GM21515 (cell line): ENCODE data around the gene NBPF11.
"Not testable (repeated sequence)": the region's sequence is repeated elsewhere in the genome, so short reads cannot be mapped to it uniquely, and the experiment has no call there.

Experiments
- ATAC-seq: cut with Tn5 transposase; IDR thresholded peaks from one replicate; pipeline ENCODE4 v1.9.1; 2021; ENCODE audit not compliant: unreplicated experiment

The NBPF11 gene, protein sequence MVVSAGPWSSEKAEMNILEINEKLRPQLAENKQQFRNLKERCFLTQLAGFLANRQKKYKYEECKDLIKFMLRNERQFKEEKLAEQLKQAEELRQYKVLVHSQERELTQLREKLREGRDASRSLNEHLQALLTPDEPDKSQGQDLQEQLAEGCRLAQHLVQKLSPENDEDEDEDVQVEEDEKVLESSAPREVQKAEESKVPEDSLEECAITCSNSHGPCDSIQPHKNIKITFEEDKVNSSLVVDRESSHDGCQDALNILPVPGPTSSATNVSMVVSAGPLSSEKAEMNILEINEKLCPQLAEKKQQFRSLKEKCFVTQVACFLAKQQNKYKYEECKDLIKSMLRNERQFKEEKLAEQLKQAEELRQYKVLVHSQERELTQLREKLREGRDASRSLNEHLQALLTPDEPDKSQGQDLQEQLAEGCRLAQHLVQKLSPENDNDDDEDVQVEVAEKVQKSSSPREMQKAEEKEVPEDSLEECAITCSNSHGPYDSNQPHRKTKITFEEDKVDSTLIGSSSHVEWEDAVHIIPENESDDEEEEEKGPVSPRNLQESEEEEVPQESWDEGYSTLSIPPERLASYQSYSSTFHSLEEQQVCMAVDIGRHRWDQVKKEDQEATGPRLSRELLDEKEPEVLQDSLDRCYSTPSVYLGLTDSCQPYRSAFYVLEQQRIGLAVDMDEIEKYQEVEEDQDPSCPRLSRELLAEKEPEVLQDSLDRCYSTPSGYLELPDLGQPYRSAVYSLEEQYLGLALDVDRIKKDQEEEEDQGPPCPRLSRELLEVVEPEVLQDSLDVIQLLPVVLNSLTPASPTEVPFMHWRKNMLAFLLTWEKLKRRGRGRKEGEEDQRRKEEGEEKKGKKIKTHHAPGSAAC

DNA sequence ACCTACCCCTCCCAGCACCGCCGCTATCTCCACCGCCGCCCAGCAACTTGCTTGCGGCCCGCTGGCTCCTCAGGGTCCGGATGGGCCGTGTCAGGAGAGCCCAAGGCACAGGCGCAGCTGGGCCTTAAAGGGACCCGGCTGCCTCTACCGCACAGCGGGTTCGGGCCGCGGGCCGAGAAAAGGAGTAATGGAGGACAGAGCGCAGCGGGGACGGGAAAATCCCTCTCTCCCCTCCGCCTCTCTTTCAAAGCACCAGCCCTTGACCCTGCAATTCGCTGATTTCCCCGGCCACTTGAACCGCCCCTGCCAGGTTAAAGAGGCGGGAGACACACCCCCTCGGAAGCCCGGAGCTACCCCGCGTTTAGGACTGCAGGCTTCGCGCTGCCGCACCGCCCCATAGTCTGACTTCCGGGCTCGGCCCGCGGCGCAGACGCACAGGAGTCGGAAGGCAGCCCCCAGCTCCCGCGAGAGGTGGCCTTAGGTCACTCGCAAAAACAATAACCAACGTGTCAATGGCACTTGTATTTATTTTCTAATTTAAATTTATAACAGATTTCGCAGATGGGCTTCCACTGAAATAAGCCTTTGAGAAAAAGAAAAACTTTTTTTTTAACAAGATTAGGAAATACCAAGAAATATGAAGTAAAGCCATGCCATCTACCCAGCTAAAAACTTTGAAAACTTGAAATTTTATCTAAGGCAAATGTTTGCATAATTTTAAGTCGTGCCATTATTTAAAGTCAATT, at the start of gene NBPF11:
NBPF11 (minus strand) TSS at position 371 of the 746 bp plus-strand sequence. CDS start 25,278 bp downstream, outside the sequence.
- peak; percentile 73 for ATAC-seq

DNA sequence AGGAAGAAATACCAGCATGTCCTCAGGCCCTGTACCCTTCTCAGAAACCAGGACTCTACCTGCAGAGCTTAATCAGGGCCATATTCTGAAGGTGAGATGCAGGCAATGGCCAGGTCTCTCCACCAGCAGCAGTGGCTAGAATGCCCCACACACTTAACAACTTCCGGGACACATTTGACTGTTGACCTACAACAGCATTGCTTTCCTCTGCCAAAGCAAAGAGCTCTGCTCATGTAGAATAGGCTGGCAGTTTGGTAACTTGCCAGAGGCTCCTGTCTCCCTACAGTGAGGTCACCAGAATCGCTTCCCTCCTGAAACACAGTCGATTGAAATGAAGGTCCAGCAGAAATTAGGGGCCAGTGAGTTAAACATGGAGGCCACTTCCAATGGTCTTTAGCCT, 45.3 kb upstream of the NBPF11 start:
- ATAC-seq, result not testable (repeated sequence)

DNA sequence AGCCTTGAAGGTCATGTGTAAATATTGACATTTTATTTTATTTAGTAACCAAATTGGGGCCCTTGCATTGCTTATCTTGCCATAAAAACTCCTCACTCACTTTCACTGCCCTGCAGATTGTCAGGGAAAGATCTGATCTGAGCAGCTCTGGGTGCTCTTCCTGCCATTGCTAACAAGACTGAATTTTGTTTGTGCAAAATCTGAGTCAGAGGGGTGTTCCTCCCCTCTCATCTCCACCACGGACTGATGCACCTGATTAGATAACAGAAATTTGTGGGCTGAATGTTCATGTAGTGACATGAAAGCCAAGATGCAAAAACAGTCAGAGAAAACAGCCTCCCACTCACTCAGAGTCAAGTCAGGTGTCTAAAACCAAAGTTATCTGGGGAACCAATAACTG, 44.9 kb upstream of the NBPF11 start:
- ATAC-seq, result not testable (repeated sequence)

DNA sequence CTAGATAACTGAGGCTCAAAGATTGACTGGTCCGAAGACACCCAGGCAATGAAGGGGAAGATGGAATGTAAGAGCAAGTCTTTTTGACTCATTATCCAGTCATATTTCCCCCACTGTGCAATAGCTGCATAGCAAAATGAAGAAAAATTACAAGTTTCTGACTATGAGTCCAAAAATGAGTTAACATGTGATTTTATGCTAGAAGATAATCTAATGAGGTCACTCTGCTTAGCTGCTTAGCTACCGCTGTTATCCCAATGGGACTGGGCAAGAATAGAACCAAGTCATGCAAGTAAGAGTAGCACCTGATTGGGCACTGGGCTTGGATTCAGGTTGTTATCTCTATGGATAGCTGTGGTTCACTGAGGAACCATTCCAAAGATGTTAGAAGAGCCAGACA, 43.0 kb upstream of the NBPF11 start:
- ATAC-seq, result not testable (repeated sequence)

DNA sequence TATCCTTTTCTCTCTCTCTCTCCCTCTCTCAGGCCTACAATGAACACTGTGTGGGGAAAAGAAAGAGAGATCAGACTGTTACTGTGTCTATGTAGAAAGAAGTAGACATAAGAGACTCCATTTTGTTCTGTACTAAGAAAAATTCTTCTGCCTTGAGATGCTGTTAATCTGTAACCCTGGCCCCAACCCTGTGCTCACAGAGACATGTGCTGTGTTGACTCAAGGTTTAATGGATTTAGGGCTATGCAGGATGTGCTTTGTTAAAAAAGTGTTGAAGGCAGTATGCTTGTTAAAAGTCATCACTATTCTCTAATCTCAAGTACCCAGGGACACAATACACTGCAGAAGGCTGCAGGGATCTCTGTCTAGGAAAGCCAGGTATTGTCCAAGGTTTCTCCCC, 36.7 kb upstream of the NBPF11 start:
- ATAC-seq, result not testable (repeated sequence)

DNA sequence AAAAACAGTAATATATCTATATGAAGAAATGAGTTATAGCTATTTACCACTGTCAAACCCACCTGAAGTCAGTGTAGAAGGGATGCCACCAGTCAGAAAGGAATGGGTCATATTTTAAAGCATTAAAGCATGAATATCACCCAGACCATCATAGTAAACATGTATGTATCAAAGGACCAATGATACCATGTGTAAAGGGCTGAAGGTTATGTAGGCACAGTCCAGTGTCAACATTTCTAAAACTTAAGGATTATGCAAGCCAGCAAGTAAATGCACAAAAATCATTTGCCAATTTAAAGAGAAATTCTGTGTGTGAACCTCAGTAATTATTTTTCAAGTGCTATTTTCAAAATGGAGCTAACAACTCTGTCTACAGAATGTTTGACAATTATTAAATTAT, 26.6 kb upstream of the NBPF11 start:
- not testable (repeated sequence) for ATAC-seq

DNA sequence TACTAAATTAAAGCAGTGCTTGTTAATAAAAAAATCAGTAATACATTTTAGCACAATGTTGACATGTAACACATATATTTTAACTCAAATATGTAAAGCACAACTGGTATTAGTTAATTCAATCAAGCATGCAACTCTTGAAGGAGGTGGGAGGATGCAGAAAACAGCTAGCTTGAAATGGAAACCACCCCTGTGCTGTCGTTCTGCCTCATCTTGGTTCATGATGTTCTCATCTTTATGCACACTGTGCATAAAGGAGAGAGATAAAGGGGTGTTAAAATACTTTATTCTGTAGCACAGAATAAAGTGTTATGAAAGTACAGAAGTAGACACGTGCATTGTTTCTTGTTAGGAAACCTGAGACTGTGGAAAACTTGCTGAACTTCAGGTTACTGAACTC, 23.3 kb upstream of the NBPF11 start:
- not testable (repeated sequence) for ATAC-seq

DNA sequence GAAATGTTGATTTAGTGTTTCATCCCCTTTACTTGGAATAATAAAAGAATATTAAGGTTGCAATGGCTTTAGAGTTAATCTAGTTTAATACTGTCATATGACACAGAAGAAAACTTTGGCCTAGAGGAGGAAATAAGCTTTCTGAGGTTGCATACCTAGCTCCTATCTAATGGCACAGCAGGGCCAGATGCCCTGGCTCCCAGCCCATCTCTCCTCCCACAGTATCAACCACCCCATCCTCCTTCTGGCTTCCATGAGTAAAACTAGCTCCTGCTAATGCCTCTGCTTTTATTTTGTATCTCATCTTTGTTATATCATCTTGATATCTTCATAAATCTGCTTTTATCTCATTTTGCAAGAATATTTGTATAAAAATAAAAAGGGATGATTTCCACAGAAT, 19.9 kb upstream of the NBPF11 start:
- not testable (repeated sequence) for ATAC-seq

DNA sequence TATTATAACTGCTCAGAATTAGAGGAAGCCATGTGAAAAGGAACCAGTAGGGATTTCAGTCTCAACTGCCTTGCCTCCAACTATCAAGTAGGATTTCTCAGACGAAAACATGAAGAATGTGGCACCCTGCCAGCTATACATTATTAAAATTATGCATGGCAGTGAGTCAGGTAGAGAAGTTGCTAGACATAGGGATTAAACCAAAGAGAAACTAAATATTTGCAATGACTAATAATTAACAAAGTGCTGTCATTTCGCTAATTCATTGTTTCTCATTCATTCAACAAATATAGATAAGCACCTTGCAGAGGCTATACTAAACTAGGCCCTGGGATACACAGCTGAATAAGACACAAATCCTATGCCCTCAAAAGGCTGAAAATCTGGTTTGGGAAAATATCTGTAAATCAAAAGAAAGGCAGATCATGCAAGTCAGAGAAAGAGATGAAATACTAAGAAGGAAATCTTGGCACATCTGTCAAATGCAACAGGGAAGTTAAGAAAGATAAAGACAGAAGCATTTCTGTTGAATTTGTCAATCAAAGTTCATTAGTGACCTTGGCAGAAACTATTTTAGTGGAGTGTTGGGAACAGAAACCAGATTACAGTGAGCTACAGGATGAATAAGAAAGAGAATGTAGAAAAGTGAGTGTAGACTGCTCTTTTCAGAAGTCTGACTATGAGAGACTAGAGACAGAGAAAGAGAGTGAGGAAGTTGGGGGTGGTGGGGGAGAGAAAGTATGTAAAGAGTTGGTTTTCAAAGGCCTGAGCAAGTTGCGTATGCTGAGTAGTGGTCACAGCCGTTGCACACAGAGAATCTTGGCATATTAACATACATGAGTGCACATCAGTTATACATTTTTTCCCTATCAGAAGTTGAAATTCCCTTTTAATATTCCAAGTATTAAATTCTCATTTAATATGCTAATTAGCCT, 14.7 kb upstream of the NBPF11 start:
- no peak for ATAC-seq

DNA sequence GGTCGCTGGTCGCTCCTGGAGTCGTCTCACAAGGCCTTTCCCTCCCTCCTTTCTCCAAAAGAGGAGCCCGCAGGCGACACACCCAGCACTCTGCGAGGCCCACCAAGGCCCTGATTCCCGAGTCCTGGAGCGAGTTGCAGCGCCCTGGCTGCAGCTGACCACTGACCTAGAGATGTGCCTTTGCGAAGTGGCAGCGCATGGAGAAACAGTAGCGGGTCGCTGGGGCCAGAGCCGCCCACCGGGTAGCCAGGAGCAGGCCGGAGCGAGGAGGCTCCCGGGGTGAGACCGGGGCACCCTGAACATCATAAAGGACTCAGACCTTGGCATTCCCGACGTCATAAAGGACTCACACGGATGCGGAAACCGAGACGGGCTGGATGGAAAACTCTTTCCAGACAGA, 10.3 kb upstream of the NBPF11 start:
- no peak for ATAC-seq

DNA sequence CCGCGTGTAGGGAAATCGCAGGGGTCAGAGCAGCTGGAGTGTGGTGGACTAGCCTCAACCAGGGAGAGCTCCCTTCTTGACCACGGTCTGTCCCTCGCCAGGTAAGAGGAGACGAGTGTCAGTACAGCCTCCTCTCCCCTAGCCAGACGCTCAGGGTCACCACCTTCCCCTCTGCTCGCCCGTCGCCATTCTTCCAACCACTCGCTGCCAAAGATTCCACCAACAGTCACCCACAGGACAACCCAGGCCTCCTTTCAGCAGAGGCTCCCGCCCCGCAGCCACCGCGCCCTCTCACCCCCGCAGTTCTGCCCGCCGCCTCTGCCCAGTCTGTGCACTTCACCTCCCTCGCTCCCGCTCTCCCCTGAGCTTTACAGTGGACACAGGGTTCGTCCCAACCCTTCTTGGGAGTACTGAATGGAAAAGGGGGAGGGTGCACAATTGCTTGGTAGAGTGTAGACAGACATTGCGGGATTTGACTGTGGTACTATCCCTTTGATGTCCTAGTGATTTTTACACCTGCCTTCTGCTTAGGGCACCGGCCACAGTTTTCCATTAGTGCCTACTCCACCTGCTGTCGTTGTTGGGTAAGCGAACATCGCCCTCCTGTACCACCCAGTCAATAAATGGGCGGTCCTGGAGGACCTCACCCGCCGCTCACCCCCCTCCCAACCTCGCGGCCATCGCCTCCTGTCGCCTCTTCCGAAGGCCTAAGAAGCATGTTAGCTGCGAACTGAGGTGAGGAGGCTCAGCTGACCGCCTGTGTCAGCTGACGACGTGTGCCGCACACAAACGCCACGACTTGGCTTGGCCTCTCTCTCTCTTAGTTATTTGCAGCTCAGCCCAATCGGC, 9.2 kb upstream of the NBPF11 start:
- ATAC-seq, result no peak

DNA sequence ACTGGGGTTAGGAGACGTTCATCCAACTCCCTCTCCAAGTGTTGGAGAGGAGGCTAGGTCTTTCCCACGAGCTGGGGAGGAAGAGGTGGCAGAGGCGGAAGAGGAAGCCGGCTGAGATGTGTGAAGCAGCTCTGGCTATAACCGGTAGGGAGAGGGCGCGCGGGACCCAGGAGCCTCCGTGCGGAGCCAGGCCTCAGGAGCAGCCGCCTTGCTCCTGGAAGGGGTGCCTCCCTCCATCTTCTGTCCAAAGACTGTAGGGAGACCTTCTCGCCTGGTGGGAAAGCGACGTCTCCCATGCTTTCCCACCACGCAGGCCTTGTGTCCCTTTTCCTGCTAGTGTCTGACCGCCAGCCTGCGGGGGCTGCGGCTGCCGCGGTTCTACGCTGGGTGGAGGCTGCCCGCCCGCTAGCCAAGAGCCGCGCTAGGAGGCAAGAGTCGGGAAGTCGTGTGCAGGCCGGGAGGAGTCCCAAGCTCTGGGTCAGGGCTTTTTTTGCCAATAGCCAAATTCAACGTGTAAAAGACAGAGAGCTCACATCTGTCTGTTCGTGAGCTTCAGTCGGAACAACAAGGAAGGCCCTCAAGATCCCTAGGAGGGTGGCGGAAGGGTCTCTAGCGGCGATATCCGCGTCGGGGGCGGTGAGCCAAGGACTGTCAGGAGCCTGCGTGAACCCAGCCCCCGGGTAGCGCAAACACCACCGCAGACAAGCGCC, 8.4 kb upstream of the NBPF11 start:
- no peak for ATAC-seq

DNA sequence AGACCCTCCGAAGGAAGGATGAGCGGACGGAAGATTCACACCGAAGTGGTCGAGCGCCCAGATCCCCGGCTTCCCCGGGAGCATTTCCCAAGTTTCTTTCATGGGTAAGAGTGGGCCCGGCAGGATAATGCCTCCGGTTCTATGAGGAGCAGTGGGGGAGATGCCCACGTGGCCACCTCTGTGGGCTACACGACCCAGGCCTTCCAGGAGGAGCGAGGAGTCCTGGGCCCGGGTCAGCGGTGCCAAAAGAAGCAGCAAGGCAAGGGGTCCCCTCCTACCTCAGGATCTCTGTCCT, 7.9 kb upstream of the NBPF11 start:
- ATAC-seq, result no peak

DNA sequence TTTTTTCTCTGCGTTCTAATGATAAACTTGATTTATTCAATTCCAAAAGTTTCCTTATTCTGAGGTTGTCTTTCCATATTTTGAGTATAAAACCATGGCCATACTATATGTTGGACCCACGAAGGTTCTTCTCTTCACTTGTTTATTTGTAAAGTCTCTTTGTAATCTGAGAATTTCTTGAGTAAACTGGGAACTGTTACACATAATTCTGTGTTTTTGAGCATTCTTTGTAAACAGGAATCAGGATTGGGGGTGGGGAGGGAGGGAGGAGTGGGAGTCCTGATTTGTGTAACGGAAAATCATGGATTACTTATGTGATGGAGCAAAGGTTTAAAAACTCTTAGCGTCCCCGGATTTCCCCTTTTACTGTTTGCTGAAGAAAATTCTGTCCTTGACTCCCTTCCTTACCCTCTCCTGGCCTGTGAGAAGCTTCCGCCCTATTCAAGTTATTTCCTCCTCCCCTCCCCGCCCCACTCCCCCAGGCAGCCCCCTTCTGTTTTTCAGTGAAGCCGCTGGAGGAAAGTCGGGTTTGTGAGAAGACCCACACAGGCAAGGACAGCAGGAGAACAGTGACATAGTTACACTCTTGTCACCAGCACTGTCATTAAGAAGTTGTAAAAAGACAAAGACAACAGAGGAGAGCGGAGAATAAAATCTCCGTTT, 6.4 kb upstream of the NBPF11 start:
- no peak for ATAC-seq

DNA sequence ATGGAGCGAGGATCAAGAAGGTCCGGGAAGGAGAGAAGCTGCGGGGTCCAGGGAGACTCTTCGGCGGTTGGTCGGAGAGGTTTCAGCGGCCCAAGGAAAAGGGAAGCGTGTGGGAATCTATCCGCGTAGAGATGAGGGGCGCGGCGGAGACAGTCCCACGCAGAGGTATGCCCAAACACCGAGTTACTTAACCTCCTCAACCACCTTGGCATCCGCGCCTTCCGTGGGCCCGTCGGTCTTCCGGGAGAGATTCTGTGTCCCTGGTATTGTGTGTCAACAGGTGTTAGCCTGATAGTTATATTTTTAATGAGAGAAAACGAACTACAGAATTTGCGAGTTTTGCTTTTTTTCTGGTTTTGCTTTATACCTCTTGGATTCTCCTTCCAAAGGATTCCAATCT, 5.7 kb upstream of the NBPF11 start:
- not testable (repeated sequence) for ATAC-seq

DNA sequence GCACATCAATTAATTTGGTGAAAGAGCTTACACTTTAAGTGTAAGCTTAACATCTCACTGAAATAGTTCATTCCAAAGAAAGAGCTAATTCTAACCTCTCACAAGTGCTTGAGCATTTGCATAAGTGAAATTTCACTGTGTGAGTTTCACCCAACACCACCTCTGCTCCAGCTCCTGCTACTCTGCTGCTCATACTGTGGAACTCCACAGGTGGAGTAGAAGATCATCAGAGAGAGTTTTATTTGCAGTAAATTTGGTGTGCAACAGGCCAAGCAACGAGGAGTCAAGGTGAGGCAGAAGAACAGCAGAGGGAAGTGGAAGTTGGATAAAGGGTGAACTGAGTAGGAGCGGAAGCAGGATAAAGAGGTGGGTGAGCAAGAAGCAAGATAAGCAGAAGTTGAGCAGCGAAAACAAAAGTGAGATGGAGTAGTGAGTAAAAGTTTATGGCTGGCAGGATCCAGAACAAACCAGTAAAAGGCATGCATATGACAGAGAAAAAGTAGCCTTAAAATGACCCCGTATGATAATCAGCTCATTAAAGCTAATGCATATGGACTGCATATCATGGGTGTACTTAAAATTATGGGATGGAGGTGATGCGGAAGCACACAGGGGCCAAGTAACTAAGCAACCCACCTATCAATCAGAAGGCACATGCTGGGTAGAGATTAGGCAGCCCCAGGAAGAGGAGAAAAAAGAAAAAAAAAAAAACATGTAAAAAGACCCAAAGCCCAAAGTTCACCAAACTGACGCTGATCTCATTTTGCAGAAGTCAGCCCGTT, 3.6 kb upstream of the NBPF11 start:
- ATAC-seq, result peak; percentile 43

DNA sequence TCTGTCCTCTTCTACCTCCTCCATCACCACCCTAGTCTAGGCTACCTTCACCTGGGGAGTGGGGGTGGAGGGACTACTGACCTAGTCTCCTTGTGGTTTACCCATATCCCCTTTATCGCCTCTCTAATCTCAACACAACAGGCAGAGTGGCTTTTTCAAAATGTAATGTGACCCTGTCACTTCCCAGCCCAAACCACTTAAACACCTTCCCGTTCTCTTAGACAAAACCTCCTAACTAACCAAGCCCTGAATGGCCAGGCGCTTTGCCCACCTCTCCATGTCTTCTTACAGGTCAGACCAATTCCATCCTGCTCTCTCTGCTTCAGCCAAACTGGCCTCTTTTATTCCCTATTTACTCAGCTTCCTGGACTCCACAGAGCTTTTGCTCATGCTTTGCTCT, 714 bp upstream of the NBPF11 start:
- ATAC-seq, result not testable (repeated sequence)
